ENCODE results near the gene PFDN6.
"Not testable (repeated sequence)": the region's sequence is repeated elsewhere in the genome, so short reads cannot be mapped to it uniquely, and the experiment has no call there.

The PFDN6 gene

GRCh38 chr6:33288921-33289783, at the start of gene PFDN6, which contains the start of gene WDR46:
PFDN6 (plus strand) TSS chr6:33289601; CDS start chr6:33289857, 256 bp downstream.
WDR46 (minus strand) TSS chr6:33289239; CDS start chr6:33289170, 69 bp downstream.
- peak; percentile 71 to 98 for DNase-seq

- no peak for DNase-seq
These were observed 47.4 kb upstream of the PFDN6 start for GRCh38 chr6:33241968-33242367.

- no peak for DNase-seq
These were observed 45.9 kb upstream of the PFDN6 start for GRCh38 chr6:33243476-33243875.

DNA sequence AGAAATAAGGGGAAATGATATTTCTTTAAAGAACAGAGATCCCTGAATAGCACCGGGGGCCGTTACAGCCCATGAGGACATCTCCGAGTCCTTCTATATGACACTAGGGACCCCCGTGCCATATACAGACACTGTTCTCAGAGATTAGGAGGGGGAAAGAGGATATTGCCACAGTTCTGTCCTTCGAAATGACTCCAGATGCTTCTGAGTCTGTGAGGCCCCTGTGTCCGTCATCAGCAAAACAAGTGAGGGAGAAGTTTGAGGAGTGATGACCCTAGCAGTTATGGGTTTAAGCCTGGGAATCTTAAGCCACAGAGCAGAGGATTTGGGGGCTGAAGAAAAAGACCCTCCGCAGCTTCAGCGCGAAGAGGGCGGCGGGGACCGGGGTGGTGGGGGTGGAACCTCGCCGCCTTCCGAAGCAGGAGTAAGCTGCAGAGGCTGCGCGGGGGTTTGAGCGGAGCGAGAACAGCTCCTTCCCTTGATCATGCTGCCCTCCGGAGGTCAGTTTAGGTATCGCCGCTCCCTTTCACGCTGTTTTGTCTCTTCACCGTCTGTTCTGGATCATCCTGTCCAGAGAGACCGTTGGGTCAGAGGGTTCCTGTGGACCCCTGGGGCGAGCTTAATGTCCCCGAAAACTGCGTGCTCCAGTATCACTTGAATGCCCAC, 41.3 kb upstream of the PFDN6 start:
- peak; percentile 66 to 83 for DNase-seq

DNA sequence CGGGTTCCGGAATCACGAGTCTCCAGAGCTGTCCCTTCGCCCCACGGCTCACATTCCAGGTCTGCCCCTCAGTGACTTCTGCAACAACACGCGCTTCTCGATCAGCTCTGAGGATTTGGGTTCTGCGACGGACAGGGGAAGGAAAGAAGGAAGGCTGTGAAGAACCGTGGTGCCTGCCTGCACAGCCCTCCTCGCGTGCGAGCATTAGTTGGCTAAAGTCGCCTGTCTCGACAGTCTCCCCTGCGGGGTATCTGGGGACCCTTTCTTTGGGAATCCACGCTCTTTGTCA, 40.8 kb upstream of the PFDN6 start:
- DNase-seq = no peak

DNA sequence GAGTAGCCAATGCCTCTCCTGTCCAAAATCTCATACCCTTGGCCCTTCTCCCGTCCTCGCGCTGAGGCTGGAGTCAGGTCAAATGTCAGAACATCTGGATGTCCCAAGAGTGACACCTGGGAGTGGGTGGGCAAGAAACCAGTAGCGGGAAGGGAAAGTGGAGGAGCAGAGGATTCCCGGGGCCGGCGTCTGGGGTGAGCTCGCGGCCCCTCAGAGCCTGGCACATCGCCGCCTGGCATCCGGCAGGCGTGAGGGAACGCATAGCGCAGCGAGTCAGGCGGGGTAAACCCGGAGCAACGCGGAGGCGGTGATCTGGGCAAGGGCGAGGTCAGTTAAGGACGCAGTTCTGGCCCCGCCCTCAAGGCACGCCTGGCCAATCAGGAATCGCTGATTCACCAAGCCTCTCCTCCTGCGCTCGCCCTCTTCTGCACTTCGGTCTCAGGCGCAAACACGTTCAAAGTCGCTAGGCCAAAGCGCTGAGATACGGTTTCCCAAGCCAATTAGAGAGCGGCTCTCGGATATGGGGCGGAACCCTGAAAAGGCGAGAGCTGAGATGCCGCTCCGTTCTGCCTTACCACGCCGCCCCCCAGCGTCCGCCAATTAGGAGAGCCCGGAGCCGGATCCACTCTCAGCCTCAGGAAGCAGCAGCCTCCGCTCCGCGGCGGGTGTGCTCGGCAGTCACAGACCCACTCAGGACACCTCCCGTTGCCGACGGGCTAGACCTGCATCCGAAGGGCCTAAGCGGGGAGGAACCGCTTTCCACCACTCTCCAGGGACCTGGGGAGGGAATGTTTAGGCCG, 40.3 kb upstream of the PFDN6 start:
- peak; percentile 95 to 98 for DNase-seq

DNA sequence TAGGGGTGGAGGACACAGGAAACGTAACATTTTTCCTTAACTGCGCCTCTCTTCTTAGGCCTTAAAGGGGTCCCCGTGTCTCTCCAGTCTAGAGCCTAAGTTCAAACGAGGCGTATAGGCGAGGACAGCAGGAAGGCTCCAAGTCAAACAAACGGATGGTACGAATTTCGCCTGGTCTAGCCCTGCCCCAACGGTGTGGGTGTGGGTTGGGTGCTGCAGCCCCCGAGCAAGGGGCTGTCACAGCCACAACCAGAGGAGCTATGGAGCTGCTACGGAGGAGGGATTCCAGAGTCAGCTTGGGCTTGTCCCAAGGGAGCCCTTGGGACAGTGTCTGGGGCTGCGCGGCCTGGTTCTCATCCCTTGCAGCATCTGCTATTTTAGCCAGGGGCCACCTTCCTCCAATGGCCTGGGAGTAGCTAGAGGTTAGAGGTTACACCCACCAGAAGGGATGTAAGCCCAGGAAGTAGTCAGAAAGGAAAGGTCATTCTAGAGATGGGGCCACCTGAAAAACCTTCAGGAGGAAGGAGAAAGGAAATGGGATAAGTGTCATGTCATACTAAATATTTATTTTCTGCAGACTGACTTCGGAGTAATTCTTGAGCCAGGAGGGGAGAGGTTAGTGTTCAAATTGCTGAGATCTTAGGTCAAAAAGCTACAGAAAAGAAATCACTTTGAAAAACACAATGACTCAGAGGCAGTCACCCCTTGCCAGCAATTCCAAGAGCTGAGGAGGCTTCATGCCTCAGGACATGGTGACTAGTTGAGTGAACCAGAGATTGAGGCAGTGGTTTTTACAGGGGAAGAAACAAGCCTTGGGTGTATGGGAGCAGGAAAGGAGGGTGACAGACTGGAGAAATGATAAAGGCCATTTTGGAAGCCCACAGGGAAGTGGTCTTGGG, 39.4 kb upstream of the PFDN6 start:
- no peak for DNase-seq

- no peak for DNase-seq
These were observed 38.7 kb upstream of the PFDN6 start for GRCh38 chr6:33250731-33251130.

GRCh38 chr6:33251395-33252012, 37.9 kb upstream of the PFDN6 start:
- no peak for DNase-seq

GRCh38 chr6:33252759-33253158, 36.6 kb upstream of the PFDN6 start:
- no peak for DNase-seq

DNA sequence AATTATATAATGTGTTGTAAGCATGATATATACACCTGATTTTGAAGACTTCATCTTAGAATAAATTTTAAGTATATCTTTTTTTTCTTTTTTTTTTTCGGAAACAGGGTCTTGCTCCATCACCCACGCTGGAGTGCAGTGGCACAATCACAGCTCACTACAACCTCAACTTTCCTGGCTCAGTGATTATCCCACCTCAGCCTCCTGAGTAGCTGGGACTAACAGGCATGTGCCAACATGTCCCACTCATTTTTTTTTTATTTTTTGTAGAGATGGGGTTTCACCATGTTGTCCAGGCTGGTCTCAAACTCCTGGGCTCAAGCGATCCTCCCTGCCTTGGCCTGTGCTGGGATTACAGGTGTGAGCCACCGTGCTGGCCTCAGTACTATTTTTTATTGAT, 34.8 kb upstream of the PFDN6 start:
- no peak for DNase-seq

GRCh38 chr6:33259032-33259431, 30.4 kb upstream of the PFDN6 start:
- DNase-seq = no peak

DNA sequence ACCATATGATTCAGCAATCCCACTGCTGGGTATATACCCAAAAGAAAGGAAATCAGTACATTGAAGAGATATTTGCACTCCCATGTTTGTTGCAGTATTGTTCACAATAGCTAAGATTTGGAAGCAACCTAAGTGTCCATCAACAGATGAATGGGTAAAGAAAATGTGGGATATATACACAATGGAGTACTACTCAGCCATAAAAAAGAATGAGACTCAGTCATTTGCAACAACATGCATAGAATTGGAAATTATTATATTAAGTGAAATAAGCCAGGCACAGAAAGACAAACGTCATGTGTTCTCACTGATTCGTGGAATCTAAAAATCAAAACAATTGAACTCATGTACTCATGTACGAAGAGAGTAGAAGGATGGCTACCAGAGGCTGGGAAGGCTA, 26.9 kb upstream of the PFDN6 start:
- DNase-seq = not testable (repeated sequence)

DNA sequence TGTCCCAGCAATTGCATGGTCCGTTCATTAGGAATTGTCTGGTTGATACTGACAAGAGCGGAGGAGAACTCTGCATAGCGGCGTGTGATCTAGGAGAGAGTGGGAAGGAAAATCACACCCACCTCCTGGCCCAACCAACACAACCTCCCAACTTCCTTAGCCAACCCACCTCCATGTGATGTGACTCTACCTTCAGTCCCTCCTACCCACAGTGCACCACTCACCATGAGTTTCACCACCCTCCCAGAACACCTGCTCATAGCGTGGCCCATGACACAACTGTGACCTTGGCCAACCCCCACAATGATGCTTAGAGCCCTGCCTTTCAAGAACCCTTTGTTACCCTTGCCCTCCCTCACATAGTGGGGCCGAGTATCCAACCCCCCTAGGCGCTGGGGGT, 25.4 kb upstream of the PFDN6 start:
- DNase-seq = no peak

- no peak for DNase-seq
These were observed 18.3 kb upstream of the PFDN6 start for GRCh38 chr6:33271117-33271467.

GRCh38 chr6:33271468-33272274, 17.7 kb upstream of the PFDN6 start, which contains the start of the genes RPS18 and VPS52:
RPS18 (plus strand) TSS chr6:33272075; CDS start chr6:33272120, 45 bp downstream.
VPS52 (minus strand) TSS chr6:33271876; CDS start chr6:33271675, 201 bp downstream.
- peak; percentile 96 to 98 for DNase-seq

GRCh38 chr6:33272275-33273128, 16.9 kb upstream of the PFDN6 start:
- DNase-seq = no peak

DNA sequence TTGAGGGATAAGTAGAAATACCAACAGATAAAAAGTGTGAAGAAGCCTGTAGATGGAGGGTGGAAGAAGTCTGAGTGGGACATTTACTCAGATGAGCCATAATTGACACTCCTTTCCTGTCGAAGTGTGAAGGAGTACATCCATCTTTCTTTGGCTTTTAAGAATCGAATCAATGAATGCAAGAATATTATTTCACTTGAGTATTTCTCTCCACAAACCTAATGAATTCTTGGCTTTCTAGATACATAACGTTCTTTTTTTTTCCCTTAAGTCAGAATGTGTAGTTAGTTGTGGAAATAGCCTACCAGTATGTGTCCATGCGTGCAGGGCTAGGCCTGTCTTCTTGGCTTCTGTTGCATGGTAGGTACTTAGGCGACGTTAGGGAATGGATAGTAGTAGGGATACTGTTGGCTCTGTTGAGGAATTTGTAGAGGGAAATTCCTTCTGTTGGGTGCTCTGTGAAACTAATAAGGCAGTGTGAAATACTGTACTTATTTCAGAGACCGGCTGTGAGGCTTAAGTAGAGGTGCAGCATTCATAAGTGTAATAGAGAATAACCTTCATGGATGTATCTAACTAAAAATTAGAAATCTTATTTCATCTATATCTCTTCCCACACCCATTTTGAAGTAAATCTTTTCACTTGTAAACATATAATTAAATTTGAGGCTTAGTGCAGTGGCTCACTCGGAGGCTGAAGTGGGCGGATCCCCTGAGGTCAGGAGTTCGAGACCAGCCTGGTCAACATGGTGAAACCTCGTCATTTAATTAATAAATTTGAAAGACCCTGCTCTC, 16.1 kb upstream of the PFDN6 start:
- no peak for DNase-seq

Measured in bone marrow (tissue), 2 donors.